B cell (primary cell): ENCODE data around the gene H1-8.

Experiments used
- EZH2 ChIP-seq: IDR thresholded peaks from 2 replicates; pipeline ENCODE4 v1.6.1; 2012; ENCODE audit warnings: borderline replicate concordance, low read depth, mild to moderate bottlenecking, moderate library complexity, low read length; ENCODE audit not compliant: insufficient read depth, poor library complexity, severe bottlenecking
- TF ChIP-seq, protein P1 (sequence below): fragments of 200-600 bp; IDR thresholded peaks from one replicate; pipeline ENCODE4 v1.8.0; 2022; ENCODE audit warnings: antibody characterized with exemption, mild to moderate bottlenecking

DNA sequence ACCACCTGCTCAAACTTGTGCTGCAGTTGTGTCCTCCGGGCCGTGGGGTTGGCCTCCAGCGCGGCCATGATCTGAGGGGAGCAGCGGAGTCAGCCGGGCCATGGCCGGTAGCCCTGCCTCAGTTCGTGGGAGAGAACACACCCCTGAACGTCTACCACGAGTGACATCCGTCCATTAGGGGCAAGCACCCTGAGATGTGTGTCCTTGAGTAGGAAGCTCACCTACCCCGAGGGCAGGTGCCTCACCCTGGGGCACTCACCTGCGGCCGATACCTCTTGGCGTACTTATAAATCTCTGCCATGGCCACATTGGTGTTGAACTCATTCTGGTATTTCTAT, 13.4 kb downstream of the H1-8 start:
- TF ChIP-seq, protein P1, sequence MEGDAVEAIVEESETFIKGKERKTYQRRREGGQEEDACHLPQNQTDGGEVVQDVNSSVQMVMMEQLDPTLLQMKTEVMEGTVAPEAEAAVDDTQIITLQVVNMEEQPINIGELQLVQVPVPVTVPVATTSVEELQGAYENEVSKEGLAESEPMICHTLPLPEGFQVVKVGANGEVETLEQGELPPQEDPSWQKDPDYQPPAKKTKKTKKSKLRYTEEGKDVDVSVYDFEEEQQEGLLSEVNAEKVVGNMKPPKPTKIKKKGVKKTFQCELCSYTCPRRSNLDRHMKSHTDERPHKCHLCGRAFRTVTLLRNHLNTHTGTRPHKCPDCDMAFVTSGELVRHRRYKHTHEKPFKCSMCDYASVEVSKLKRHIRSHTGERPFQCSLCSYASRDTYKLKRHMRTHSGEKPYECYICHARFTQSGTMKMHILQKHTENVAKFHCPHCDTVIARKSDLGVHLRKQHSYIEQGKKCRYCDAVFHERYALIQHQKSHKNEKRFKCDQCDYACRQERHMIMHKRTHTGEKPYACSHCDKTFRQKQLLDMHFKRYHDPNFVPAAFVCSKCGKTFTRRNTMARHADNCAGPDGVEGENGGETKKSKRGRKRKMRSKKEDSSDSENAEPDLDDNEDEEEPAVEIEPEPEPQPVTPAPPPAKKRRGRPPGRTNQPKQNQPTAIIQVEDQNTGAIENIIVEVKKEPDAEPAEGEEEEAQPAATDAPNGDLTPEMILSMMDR: no peak
- TF ChIP-seq EZH2: no peak
